Spleen (tissue), 11 donors: ENCODE measurements around the gene ZNF516. TPM values are rescaled to one million over a fixed set of nuclear protein-coding genes. Genes with fewer than 3 reads are reported as not detected.

Experiments
- DNase-seq: peaks from one replicate; pipeline ENCODE4 v3.0.0-alpha.2; 2020
- H3K27ac ChIP-seq, 8 donors: fragments of 200-600 bp; sonication (generic) in 7 of 8; 1 replicate in 4 of 8; 2 replicates in 4 of 8; pipeline versions ENCODE4 v1.5.0 to v1.8.0; 2016 to 2021; ENCODE audit warnings: inconsistent platforms in 4 of 8, mild to moderate bottlenecking in 4 of 8, moderate library complexity in 1 of 8
- H3K27me3 ChIP-seq, 7 donors: fragments of 200-600 bp; sonication (generic) in 6 of 7; replicated peaks in 1 of 7; 1 replicate in 4 of 7; 2 replicates in 3 of 7; pipeline versions ENCODE4 v1.5.0 to v1.8.0; 2016 to 2021; ENCODE audit warnings: inconsistent platforms in 3 of 7, mild to moderate bottlenecking in 1 of 7
- H3K36me3 ChIP-seq, 6 donors: fragments of 200-600 bp; sonication (generic) in 5 of 6; 1 replicate in 4 of 6; 2 replicates in 2 of 6; pipeline versions ENCODE4 v1.5.0 to v1.8.0; 2016 to 2021; ENCODE audit warnings: inconsistent platforms in 2 of 6
- H3K4me1 ChIP-seq, 6 donors: fragments of 200-600 bp; sonication (generic) in 5 of 6; 1 replicate in 3 of 6; 2 replicates in 3 of 6; pipeline versions ENCODE4 v1.5.0 to v1.8.0; 2016 to 2021; ENCODE audit warnings: inconsistent platforms in 3 of 6
- H3K4me3 ChIP-seq, 8 donors: fragments of 200-600 bp; sonication (generic) in 7 of 8; 1 replicate in 4 of 8; 2 replicates in 4 of 8; pipeline versions ENCODE4 v1.5.0 to v1.8.0; 2016 to 2021; ENCODE audit warnings: inconsistent platforms in 4 of 8, mild to moderate bottlenecking in 4 of 8, moderate library complexity in 2 of 8
- H3K9me3 ChIP-seq, 8 donors: fragments of 200-600 bp; sonication (generic) in 7 of 8; 1 replicate in 4 of 8; 2 replicates in 4 of 8; pipeline versions ENCODE4 v1.5.0 to v1.8.0; 2016 to 2021; ENCODE audit warnings: inconsistent platforms in 4 of 8
- CTCF ChIP-seq, 11 experiments: fragments of 200-600 bp in 7 of 11; fragments of 450-650 bp in 4 of 11; sonication (generic) in 4 of 11; IDR thresholded peaks in 8 of 11; conservative IDR thresholded peaks in 3 of 11; 1 replicate in 7 of 11; 2 replicates in 4 of 11; pipeline versions ENCODE4 v1.4.0 to v1.8.0; 2016 to 2021; ENCODE audit warnings: antibody characterized with exemption in 11 of 11, inconsistent platforms in 4 of 11, mild to moderate bottlenecking in 1 of 11
- POLR2A ChIP-seq, 3 donors: fragments of 450-650 bp; IDR thresholded peaks; one replicate each; pipeline ENCODE4 v1.5.1; 2017; ENCODE audit warnings: antibody characterized with exemption in 3 of 3, mild to moderate bottlenecking in 1 of 3
- POLR2AphosphoS5 ChIP-seq, 3 donors: sonication (generic); formaldehyde crosslinking; IDR thresholded peaks; one replicate each; pipeline ENCODE4 v1.5.1; 2017; ENCODE audit warnings: antibody characterized with exemption in 3 of 3
- WGBS, 5 donors: extraction: QIAGEN DNeasy Blood & Tissue Kit in 3 of 5; methylation state at CpG; one replicate each; pipeline versions ENCODE4 v1.1.5 to v1.1.7; 2013 to 2018; 5-methylcytosine and 5-hydroxymethylcytosine counted together
- intact Hi-C: fragments of 100-400 bp; cut with DNase I; formaldehyde crosslinking; loops from one replicate; pipeline ENCODE4 v1.15.0; 2023; ENCODE audit warnings: low total_unique reads
- polyA plus RNA-seq, 3 donors: library from polyadenylated mRNA; stranded (reverse); fragments of 200-250 nt; gene quantifications; one replicate each; pipeline ENCODE4 v1.2.1, GENCODE V29; 2013
- total RNA-seq, 7 donors: library from RNA; depleted of rRNA in 3 of 7; stranded (reverse); fragments of >200 nt in 3 of 7; fragmentation: NEBNext Ultra II Directional in 4 of 7; extraction: Animal tissue kit (Norgen Biotek cat#: 25700) in 4 of 7; gene quantifications; one replicate each; pipeline versions ENCODE4 v1.1.0 to v1.2.1, GENCODE V29; 2016 to 2021
- donor health status: healthy with polysubstance abuse.
- donor health status: DM: no; HTN: no; CAD: no; lungs with moderate emphysema.
- donor health status: DM: no; HTN: no; CAD: no.
- donor health status: Bipolar disorder and iron deficiency.
- donor health status: healthy.
- donor health status: DM: no; HTN: no; CAD: no.
- donor health status: DM: yes; HTN: yes; CAD: no.

The ZNF516 gene
- total and polyA plus RNA-seq, 10 donors, result 4.5 to 58.4 (median 40.0) TPM

GRCh38 chr18:76472829-76473228 is 22.2 kb downstream of the ZNF516 start:
- WGBS, 5 donors, result 69 to 88% (median 85%) methylated on average over 3 of the region's 3 CpGs
- Histone ChIP-seq H3K4me3 (no peak overlapping the region), H3K27me3 (no peaks in the 10 kb centered on the region), H3K27ac (peak overlapping the region in 4 of 8 donors; percentile 14 to 76 (median 62)), H3K9me3 (no peaks in the 10 kb centered on the region), H3K4me1 (peaks cover 8 to 100% (median 64%) of the 10 kb centered on the region in 6 donors), H3K36me3 (peaks cover 0 to 6% (median 0%) of the 10 kb centered on the region in 6 donors)
- no peak for TF ChIP-seq POLR2A (IDR thresholded peaks at IDR 0.05)
- no peak for TF ChIP-seq CTCF (IDR thresholded peaks at IDR 0.05 in 8 of 11, conservative IDR thresholded peaks at IDR 0.05 in 3 of 11)
- TF ChIP-seq POLR2AphosphoS5 (IDR thresholded peaks at IDR 0.05), result no peak
- intact Hi-C loops, result no loop called here
- no peak for DNase-seq

- WGBS, 5 donors, result 86 to 98% (median 93%) methylated on average over 6 to 12 of the region's 12 CpGs
- Histone ChIP-seq H3K27me3 (no peaks in the 10 kb centered on the region), H3K4me1 (peaks cover 14 to 100% (median 61%) of the 10 kb centered on the region in 6 donors), H3K27ac (peak overlapping the region in 4 of 8 donors; percentile 38 to 76 (median 62)), H3K36me3 (peaks cover 0 to 6% (median 0%) of the 10 kb centered on the region in 6 donors), H3K4me3 (no peak overlapping the region), H3K9me3 (no peaks in the 10 kb centered on the region)
- intact Hi-C loops, result no loop called here
- no peak for DNase-seq
- TF ChIP-seq POLR2A (IDR thresholded peaks at IDR 0.05) (no peak), POLR2AphosphoS5 (IDR thresholded peaks at IDR 0.05) (no peak), CTCF (IDR thresholded peaks at IDR 0.05 in 8 of 11, conservative IDR thresholded peaks at IDR 0.05 in 3 of 11) (no peak)
Measured at GRCh38 chr18:76471593-76471992, 23.4 kb downstream of the ZNF516 start.

GRCh38 chr18:76468345-76469304 is 26.4 kb downstream of the ZNF516 start:
- no peaks in the 10 kb centered on the region for H3K9me3 ChIP-seq
- intact Hi-C loops, result no loop called here
- peak overlapping the region in 2 of 8 donors; percentile 14 to 61 for H3K4me3 ChIP-seq
- TF ChIP-seq POLR2AphosphoS5 (IDR thresholded peaks at IDR 0.05), result no peak
- no peak for TF ChIP-seq CTCF (IDR thresholded peaks at IDR 0.05 in 8 of 11, conservative IDR thresholded peaks at IDR 0.05 in 3 of 11)
- TF ChIP-seq POLR2A (IDR thresholded peaks at IDR 0.05), result no peak
- H3K27me3 ChIP-seq, result no peaks in the 10 kb centered on the region
- peak overlapping the region in 7 of 8 donors; percentile 71 to 93 (median 80) for H3K27ac ChIP-seq
- WGBS, 5 donors, result 61 to 89% (median 69%) methylated on average over 15 to 16 of the region's 16 CpGs
- DNase-seq, result no peak
- peaks cover 0 to 6% (median 0%) of the 10 kb centered on the region in 6 donors for H3K36me3 ChIP-seq
- peaks cover 14 to 86% (median 43%) of the 10 kb centered on the region in 6 donors for H3K4me1 ChIP-seq
